SHP77 treated with DMSO at 0.1 percent for 48 hours (cell line): ENCODE data around the gene OPN1LW.
"Not testable (repeated sequence)": the region's sequence is repeated elsewhere in the genome, so short reads cannot be mapped to it uniquely, and the experiment has no call there.

Source experiments
- DNase-seq: peaks from one replicate; lab custom pipeline; 2025; lab: John Stamatoyannopoulos, UW

OPN1LW gene

DNA sequence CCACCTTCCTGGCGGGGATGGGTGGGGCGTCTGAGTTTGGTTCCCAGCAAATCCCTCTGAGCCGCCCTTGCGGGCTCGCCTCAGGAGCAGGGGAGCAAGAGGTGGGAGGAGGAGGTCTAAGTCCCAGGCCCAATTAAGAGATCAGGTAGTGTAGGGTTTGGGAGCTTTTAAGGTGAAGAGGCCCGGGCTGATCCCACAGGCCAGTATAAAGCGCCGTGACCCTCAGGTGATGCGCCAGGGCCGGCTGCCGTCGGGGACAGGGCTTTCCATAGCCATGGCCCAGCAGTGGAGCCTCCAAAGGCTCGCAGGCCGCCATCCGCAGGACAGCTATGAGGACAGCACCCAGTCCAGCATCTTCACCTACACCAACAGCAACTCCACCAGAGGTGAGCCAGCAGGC is at the start of gene OPN1LW:
Gene OPN1LW (plus strand): TSS at position 234 of the 400 bp plus-strand sequence. CDS start 41 bp downstream, at position 275.
- DNase-seq: not testable (repeated sequence)

DNA sequence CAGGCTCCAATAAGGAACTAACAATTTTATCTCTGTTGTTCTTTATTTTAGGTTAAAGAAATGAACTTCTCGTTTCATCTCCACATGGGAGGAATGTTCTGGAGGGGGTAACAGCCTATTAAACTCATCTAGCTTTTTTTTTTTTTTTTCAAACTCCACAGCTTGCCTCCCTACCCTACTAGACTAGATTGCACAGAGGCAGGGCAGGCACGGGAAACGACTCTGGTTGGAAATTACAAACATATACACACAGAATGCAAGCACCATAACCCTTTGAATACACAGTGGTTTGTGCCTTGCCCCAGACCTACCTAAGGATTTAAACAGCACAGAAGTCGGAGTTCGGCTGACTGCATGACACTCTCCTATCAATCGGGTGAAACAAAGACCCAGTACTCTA is 49.2 kb upstream of the OPN1LW start:
- DNase-seq: no peak

GRCh38 chrX:154096140-154097002 is 47.7 kb upstream of the OPN1LW start:
- no peak for DNase-seq

- DNase-seq: no peak
Measured at GRCh38 chrX:154097003-154097588, 46.9 kb upstream of the OPN1LW start.

- peak; percentile 55 for DNase-seq
Measured at GRCh38 chrX:154097589-154098541, 46.2 kb upstream of the OPN1LW start, which contains the start of gene MECP2. Gene MECP2 (minus strand): TSS chrX:154097717.

DNA sequence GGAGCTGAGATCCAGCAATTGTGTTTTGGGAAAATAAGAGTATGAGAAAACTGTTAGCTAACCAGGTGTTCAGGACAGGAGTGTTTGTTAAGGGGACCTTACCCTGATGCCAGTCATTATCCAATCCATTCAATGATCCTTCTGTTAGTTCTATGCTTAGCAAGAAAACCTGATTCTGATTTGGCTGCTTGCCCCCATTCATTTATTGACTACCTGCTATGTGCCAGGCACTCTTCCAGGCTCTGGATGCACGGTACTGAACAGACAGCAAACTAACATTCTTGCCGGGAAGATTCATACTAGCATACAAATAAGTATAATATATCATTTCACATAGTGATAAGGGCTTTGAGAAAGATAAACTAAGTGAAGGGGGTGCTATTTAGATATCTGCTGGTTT is 45.5 kb upstream of the OPN1LW start:
- no peak for DNase-seq

- DNase-seq: no peak
Measured at GRCh38 chrX:154113729-154114128, 30.3 kb upstream of the OPN1LW start.

DNA sequence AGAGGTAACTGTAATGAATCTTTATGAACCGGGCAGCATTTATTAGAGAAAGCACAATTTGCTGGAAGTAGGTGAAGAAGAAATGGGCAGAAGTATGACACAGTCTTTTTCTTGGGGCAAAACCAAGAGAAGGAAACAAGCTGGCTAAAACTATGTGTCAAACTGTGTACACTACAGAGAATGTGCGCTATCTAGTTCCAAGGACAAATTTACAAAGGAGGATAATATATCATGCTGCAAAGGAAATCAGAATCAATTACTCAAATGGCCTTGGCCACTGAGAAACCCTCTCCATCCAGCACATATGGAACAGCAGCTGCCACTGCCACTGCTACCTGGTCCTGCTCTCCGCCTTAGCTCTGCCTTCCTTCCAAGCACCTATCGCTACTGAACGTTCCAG is 29.4 kb upstream of the OPN1LW start:
- DNase-seq: no peak

DNA sequence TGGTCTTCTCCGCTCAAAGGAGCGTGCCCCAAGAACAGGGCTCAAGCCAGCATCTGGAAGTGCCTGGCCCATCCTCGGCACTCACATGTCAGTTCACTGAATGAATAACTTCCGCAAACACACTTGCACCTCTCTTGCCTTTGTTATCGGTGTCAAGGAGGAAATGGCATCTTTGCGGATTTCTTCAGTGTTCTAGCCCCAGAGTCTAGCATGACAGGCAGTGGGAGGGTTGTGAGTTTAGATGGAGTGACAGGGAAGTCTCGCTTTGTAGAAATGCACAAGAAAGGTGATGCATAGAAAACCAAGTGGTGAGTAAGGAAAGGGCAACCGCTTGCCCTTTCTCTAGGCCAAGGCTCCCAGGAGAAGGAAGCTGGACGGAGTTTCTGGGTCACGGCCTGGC is 29.0 kb upstream of the OPN1LW start:
- DNase-seq: no peak

- no peak for DNase-seq
Measured at GRCh38 chrX:154115750-154116149, 28.3 kb upstream of the OPN1LW start.

GRCh38 chrX:154116426-154117211 is 27.4 kb upstream of the OPN1LW start:
- no peak for DNase-seq

DNA sequence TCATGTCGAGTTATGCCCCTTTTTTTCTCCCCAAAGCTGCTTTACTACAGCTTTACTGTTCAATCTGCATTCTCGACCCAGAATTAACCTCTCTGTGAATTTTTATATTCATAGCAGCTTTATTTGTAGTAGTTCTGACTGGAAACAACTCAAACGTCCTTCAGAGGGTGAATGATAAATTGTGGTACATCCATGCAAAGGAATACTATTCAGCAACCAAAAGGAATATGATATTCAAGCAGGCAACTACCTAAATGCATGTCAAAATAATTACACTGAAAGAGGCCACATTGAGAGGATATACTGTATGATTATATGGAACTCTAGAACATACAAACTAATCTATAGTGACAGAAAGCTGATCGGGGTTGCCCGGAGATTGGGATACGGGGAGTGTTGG is 26.5 kb upstream of the OPN1LW start:
- no peak for DNase-seq

- no peak for DNase-seq
Measured at GRCh38 chrX:154120567-154120966, 23.5 kb upstream of the OPN1LW start.

DNA sequence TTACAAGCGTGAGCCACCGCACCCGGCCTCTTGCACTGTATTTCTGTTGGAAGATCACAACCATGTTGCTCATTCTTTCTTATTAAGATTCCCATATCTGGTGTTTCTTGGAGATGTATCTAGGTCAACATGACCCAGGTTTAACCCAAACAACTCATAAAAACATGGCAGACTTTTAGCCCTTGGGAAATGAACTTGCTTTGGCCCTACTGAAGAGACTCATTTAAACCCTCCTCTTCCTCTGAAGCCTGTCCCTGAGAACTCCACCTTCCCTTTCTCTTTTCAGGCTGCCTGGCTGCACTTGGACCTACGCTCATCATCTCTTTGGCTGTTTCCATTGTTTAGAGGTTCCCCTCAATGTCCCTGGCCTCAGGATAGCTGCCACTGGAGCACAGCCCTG is 22.8 kb upstream of the OPN1LW start:
- DNase-seq: no peak

DNA sequence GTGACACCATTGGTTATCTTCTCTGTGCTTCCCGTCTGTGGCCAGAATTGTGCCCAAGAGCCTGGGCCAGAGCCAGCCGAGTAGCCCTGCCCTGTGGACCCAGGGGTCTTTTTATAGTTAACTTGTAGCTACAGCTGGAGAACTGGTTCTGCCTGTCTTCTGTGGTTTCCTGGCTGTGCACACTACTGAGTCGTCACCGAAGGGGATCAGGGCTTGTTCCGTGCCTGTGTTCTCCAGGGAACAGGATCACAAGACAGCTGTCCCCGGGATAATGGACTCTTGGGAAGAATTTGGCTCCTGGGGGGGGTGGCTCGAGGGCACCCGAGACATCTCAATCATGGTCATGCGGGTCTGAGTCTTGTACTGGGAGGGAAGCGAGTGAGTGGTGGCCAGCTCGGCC is 22.1 kb upstream of the OPN1LW start:
- DNase-seq: no peak

DNA sequence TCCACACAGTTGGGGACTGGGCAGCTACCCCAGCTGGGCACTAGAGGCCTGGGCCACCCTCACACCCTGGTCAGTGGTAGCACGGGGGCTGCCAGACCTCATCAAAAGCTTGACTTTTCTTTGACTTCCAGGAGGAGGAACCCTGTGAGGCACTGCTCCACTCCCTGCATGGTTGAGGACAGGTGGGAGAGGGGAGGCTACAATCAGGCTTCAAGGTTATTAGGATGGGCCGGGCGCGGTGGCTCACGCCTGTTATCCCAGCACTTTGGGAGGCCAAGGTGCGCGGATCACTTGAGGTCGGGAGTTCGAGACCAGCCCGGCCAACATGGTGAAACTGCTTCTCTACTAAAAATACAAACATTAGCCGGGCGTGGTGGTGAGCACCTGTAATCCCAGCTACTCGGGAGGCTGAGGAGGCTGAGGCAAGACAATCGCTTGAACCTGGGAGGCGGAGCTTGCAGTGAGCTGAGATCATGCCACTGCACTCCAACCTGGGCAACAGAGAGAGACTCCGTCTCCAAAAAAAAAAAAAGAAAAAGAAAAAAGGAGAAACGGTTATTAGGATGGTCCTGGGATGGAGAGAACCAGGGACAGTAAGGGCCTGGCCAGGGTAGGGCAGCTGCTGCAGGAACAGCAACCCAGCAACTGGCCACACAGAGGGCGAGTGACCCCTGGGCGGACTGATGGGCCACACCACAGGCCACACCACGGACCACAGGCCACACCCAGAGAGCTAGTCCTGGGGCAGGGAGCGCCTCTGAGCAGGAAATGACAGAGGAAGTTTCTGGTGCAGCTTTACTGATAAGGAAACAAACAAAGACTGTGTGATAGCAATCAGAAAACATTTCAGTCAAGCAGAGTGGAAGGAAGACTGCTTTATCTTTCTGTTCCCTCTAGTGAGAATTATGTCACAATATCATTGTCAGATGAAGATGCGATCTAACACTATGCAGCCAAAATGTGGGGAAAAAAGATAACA is 20.5 kb upstream of the OPN1LW start:
- DNase-seq: no peak

GRCh38 chrX:154125391-154126040 is 18.5 kb upstream of the OPN1LW start:
- DNase-seq: no peak

DNA sequence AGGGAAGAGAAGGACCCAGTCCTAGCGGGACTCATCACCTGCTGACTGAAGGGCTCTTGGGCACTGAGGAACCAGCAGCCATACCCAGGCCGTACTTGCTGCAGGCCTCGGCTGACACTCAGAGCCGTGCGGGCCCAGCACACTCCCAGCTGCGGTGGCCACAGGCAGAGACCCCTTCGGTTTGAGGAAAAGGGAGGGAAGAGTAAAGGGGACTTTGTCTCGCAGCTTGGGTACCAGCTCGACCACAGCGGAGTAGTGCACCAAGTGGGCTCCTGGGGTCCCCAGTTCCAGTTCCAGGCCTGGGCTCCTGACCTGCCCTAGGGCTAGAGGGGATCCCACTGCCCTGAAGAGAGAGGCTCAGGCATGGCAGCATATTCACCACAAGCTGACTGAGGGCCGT is 17.9 kb upstream of the OPN1LW start:
- no peak for DNase-seq

DNA sequence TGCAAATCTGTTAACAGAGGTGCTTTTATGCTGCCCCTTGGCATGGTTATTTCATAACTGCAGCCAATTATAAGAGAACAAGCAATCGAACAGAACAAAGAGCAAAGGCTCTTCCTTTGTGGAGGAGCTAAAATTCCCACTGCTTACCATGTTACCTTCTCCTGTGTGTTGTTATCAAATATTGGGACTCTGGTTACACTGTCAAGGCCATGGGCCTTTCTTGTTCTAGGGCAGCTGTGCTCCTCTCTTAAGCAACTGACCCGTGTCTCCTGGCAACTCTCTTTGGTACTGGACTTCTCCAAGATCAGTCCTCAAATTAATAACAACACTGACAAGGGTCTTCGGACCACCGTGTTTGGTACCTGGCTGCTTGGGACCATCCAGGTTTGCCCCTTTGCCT is 12.1 kb upstream of the OPN1LW start:
- no peak for DNase-seq

GRCh38 chrX:154132366-154132765 is 11.7 kb upstream of the OPN1LW start:
- DNase-seq: no peak
